NB4 (cell line): ENCODE data around the gene TLN1.

Experiments
- DNase-seq: peaks from one replicate; pipeline ENCODE4 v3.0.0; 2010; ENCODE audit warnings: low read depth
- H3K4me3 ChIP-seq: one replicate; pipeline ENCODE4 v1.5.1; 2011; ENCODE audit warnings: mild to moderate bottlenecking, low read depth, low read length, moderate library complexity
- MYC ChIP-seq: IDR thresholded peaks from 2 replicates; pipeline ENCODE4 v1.6.1; 2011; ENCODE audit warnings: low read depth, low read length
- POLR2A ChIP-seq: IDR thresholded peaks from 2 replicates; pipeline ENCODE4 v1.6.1; 2011; ENCODE audit warnings: mild to moderate bottlenecking; ENCODE audit not compliant: insufficient read length; ENCODE audit errors: extremely low read depth
- TF ChIP-seq, protein P1 (sequence below): IDR thresholded peaks from 2 replicates; pipeline ENCODE4 v1.6.1; 2011; ENCODE audit warnings: low read depth, low read length
- TF ChIP-seq, protein P2 (sequence below): IDR thresholded peaks from one replicate; pipeline ENCODE4 v1.5.1; 2012; ENCODE audit warnings: low read depth, low read length

The TLN1 gene

DNA sequence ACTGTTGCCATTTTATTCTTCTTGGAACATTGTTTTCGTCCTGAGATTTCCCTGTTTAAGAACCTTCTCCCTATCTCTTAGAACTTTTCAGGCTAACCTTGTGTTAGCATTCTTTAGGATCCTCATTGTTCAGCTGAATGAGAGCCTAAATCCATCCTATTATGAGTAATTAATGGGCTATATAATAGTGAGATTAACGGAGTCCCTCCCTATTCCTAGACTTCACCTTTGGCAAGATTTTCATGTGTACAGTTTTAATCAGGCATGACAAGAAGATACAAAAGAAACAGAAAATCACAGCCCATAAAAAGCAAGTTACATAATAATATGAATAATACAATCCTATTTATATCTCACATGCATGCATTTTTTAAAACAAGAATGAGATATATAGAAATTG is 31.2 kb upstream of the TLN1 start:
- TF ChIP-seq, protein P1, sequence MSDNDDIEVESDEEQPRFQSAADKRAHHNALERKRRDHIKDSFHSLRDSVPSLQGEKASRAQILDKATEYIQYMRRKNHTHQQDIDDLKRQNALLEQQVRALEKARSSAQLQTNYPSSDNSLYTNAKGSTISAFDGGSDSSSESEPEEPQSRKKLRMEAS = no peak
- TF ChIP-seq MYC (no peak), POLR2A (no peak)
- TF ChIP-seq, protein P2, sequence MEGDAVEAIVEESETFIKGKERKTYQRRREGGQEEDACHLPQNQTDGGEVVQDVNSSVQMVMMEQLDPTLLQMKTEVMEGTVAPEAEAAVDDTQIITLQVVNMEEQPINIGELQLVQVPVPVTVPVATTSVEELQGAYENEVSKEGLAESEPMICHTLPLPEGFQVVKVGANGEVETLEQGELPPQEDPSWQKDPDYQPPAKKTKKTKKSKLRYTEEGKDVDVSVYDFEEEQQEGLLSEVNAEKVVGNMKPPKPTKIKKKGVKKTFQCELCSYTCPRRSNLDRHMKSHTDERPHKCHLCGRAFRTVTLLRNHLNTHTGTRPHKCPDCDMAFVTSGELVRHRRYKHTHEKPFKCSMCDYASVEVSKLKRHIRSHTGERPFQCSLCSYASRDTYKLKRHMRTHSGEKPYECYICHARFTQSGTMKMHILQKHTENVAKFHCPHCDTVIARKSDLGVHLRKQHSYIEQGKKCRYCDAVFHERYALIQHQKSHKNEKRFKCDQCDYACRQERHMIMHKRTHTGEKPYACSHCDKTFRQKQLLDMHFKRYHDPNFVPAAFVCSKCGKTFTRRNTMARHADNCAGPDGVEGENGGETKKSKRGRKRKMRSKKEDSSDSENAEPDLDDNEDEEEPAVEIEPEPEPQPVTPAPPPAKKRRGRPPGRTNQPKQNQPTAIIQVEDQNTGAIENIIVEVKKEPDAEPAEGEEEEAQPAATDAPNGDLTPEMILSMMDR = no peak
- DNase-seq = no peak
- H3K4me3 ChIP-seq = no peak overlapping the region

DNA sequence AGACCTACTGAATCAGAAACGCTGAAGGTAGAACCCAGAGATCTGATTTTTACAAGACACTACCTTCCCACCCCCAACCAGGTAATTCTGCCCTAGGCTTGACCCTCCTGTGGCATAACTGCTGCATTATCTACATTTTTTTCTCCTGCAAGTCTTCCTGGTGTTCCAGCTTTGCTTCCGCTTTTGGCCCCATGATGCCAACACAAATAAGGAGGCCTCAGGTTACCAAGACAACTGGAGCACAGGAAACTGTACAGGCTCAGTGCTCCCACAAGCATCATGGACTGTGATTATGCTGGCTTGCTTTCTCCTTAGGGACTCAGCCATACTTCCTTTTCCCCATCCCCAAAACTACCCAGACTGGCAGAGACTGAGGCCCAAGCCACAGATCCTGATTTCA is 28.7 kb upstream of the TLN1 start:
- TF ChIP-seq, protein P1 = no peak
- TF ChIP-seq POLR2A (no peak), MYC (no peak)
- TF ChIP-seq, protein P2 = no peak
- DNase-seq = no peak
- no peak overlapping the region for H3K4me3 ChIP-seq

DNA sequence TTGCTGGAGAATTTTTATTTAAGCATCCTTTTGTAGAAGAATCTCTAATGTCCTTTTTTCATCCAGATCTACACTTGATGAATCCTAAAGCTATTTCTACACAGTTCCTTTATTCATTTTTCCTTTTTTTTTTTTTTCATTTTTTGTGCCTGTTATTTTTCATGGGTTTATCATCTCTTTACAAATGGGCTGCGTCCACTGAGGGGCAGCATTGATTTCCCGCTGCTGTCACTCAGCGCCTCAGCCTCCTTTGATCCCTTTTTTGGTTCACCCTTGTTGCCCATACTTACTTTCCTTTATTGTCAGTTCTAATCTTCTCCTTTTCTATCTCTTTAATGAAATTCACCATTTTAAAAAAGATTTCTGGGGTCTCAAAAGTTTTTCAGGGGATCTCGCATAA is 27.8 kb upstream of the TLN1 start:
- no peak for TF ChIP-seq POLR2A
- TF ChIP-seq, protein P2 = no peak
- TF ChIP-seq, protein P1 = no peak
- TF ChIP-seq MYC = no peak
- no peak overlapping the region for H3K4me3 ChIP-seq
- DNase-seq = no peak

DNA sequence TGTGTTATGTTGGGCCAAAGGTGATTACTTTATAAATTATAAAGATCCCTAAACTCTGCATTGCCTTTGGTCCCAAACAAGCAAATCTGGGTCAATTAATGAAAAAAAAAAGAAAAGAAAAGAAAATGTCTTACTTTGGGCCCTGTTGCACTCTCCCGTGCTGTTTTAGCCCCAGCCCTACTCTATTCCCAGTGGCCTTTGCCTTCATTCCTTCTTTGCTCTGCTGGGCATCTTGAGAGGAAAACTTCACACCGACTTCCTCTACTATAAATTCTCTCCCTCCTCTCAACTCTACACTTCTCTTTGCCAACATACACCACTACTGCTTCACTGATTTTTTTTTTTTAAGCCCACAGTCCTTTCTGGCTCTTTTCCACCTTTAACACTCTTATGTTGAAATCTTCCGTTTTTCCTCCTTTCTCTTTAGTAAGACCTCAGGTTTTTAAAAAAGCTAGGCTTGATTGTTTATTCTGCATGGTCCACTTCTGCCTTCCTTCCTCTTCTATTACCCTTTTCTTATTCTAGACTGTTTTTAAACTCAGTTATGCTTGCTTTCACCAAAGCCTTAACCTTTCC is 26.6 kb upstream of the TLN1 start:
- no peak for TF ChIP-seq POLR2A
- TF ChIP-seq, protein P2 = no peak
- TF ChIP-seq, protein P1 = no peak
- TF ChIP-seq MYC = no peak
- DNase-seq = no peak
- H3K4me3 ChIP-seq = no peak overlapping the region

DNA sequence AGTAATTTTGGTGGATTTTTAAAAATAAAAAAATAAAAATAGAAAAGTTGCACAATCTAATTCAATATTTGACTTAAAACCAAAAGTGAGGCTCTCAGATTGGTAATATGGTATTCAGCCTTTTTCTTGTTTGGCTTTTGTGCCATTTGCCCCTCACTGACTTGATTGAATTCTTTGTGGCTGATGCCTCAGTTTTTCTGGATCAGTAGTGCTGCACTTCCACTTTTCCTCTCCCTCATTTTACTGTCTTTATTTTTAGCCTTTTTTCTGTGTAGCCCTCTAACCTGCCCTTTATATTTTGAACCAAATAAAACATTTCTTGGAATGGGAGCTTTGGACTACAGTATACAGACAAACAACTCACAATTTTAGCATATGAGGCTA is 25.9 kb upstream of the TLN1 start:
- TF ChIP-seq, protein P2 = no peak
- TF ChIP-seq, protein P1 = no peak
- no peak for TF ChIP-seq POLR2A
- no peak for TF ChIP-seq MYC
- H3K4me3 ChIP-seq = peak overlapping the region; percentile 68
- no peak for DNase-seq
